NCI-H2107 (cell line): ENCODE data around the gene CLDN11.
A peak's percentile ranks its signal among the peaks of the same experiment; 100 is the strongest.

Experiments used
- DNase-seq: peaks from one replicate; lab custom pipeline; 2025; lab: John Stamatoyannopoulos, UW

CLDN11 gene

GRCh38 chr3:170470063-170471016 lies 51.7 kb downstream of the CLDN11 start:
- peak; percentile 62 for DNase-seq

GRCh38 chr3:170471149-170471548 lies 52.5 kb downstream of the CLDN11 start:
- DNase-seq: no peak

GRCh38 chr3:170473358-170473757 lies 54.7 kb downstream of the CLDN11 start:
- no peak for DNase-seq

- no peak for DNase-seq
These were observed 56.5 kb downstream of the CLDN11 start for GRCh38 chr3:170475092-170475685.

- DNase-seq: no peak
These were observed 57.6 kb downstream of the CLDN11 start for GRCh38 chr3:170476291-170476690.

GRCh38 chr3:170477395-170477794 lies 58.7 kb downstream of the CLDN11 start:
- DNase-seq: no peak

GRCh38 chr3:170480111-170480510 lies 61.4 kb downstream of the CLDN11 start:
- DNase-seq: no peak

GRCh38 chr3:170482199-170482598 lies 63.5 kb downstream of the CLDN11 start:
- no peak for DNase-seq

GRCh38 chr3:170483485-170484262 lies 65.0 kb downstream of the CLDN11 start:
- no peak for DNase-seq
